GM19099 (cell line): Measurements from ENCODE around the gene CLMN.

Experiments used
- POLR2A ChIP-seq: IDR thresholded peaks from 3 replicates; pipeline ENCODE4 v1.6.1; 2011; ENCODE audit warnings: low read depth; ENCODE audit not compliant: insufficient read length; ENCODE audit errors: extremely low read depth

CLMN gene

DNA sequence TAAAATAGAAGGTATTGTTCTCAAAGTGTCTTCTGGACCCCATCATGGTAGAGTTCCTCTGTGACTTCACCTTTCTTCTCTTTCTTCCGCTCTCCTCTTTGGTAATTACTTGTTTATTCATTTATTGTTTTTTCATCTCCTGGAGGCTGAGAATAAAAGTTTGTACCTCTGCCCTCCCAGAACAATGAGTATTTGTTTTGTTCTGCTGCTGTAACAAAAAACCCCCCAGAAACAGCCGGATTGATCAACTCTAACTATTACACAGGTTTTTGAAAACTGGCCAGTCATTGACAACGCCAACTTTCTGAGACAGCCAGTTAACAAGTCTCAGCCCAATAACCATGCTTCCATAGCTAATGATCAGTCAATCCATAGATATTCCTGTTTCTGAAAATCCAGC lies 154.2 kb downstream of the CLMN start:
- no peak for TF ChIP-seq POLR2A

- TF ChIP-seq POLR2A: no peak
These were observed 155.2 kb downstream of the CLMN start for GRCh38 chr14:95164506-95164905.

- TF ChIP-seq POLR2A: no peak
These were observed 156.0 kb downstream of the CLMN start for GRCh38 chr14:95163666-95164065.

GRCh38 chr14:95163132-95163531 lies 156.6 kb downstream of the CLMN start:
- no peak for TF ChIP-seq POLR2A

GRCh38 chr14:95162641-95163040 lies 157.1 kb downstream of the CLMN start:
- TF ChIP-seq POLR2A: no peak

DNA sequence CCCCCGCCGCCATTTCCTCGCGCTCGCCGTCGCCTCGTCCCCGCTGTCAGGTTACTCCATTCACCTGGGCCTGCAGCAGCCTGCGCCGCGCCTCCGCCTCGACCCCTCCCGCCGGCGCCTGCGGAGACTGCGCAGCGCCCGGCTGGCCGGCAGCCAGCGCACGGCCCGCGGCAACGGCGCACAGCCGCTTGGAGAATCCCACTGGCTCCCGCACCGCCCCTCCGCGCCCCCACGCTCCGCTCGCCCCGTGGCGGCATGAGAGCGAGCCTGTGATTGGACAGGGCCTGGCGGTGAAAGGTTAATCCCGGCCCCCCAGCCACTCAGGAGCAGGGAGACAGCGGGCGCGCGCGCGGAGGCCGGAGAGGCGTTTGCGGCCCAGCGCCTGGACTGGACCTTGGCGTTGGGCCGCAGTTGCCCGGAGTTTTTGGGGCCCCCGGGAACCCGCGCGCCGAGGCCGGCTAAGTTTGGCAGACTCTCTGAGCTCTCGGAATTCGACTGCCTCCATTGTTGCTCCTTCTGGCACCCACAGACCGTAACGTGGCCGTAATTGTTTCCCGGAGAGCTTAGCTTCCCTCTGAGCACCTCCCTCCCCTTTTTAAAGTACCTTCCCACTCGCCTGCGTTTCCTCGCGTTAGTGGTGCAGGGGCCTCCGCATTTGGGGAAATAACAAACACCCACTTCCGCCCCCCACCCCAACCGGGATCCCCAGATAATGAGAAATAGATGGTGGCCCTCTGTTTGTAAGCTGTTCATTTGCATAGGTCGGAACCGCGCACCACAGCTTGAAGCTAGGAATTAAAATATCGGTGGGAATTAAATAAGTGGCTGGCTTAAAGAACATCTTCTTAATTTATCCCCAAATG lies 162.2 kb downstream of the CLMN start, which contains the start of gene DICER1:
TSS of gene DICER1 (minus strand) at position 203 of the 863 bp plus-strand sequence. CDS start 24,071 bp downstream, outside the sequence.
- TF ChIP-seq POLR2A: peak; percentile 66

DNA sequence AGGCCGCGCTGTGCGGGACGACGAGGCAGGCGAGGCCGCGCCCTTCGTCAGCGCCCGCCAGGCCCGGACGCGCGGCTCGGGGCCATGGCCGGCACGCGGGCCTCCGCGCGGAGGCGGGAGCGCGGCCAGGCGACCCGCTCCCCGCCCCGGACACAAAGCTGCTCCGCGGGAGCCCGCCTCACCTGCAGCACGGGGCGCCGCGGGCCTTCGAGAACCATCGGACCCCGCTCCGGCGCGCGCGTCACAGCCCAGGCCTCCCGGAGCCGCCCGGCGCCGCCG lies 162.7 kb downstream of the CLMN start:
- TF ChIP-seq POLR2A: no peak

DNA sequence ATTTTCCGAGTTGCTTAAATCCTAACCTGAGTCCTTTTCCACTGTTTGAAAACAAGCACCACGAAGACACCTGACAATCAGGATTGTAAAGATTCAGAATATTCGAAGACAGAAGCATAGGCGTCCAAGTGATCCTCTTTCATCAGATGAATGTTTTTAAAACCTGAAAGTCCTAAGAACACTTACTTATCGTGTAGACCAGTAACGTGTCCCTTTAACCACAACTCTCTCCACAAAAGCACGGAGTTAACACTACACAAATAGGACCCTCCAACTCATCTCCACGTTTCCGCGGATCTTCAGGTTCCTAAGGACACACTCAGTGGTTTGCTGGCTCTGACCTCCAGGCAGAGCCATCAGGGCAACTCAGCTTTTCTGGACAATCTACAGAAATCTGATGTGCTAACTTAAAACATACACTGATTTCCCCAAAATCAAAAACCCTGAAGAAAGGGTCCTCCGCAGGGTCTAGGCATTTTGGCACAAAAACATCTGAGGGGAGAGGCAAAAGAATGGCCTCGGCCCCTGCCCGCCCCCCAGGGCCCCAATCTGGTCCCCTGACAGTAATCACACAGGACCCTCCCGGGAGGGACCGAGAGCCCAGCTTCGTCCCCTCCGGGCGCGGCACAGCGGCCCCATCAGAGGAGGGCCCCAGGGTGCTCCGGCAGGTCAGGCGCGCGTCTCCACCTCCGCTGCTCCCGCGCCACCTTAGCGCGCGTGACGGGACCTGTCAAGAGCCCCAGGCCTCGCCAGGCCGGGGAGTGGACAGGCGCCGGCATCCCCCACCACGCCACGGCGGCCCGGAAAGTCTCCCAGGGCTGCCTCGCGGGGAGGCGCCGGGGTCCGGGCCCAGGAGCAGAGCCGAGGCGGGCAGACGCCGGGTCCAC lies 163.3 kb downstream of the CLMN start:
- no peak for TF ChIP-seq POLR2A

- TF ChIP-seq POLR2A: no peak
These were observed 164.7 kb downstream of the CLMN start for GRCh38 chr14:95155045-95155444.

GRCh38 chr14:95153866-95154265 lies 165.8 kb downstream of the CLMN start:
- no peak for TF ChIP-seq POLR2A

GRCh38 chr14:95151561-95151960 lies 168.1 kb downstream of the CLMN start:
- TF ChIP-seq POLR2A: no peak

GRCh38 chr14:95150910-95151309 lies 168.8 kb downstream of the CLMN start:
- no peak for TF ChIP-seq POLR2A

DNA sequence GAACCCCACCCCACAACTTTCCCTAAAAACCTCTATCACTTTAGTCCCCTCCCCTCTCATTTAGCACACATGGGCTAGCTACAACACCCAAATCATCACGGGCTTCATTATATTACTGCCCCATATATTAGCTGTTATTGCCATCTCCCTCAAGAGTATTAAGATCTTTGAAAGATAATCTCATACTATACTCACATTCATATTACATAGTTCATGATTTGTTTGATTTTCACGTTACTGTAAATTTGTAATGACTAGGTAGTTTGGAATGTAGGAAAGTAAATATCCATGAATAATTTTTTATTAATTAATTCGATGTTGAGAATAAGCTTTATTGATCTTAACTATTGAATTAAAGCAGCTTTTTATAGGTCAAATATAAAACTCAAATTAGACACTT lies 170.3 kb downstream of the CLMN start:
- TF ChIP-seq POLR2A: no peak

- TF ChIP-seq POLR2A: no peak
These were observed 172.1 kb downstream of the CLMN start for GRCh38 chr14:95147597-95147996.

DNA sequence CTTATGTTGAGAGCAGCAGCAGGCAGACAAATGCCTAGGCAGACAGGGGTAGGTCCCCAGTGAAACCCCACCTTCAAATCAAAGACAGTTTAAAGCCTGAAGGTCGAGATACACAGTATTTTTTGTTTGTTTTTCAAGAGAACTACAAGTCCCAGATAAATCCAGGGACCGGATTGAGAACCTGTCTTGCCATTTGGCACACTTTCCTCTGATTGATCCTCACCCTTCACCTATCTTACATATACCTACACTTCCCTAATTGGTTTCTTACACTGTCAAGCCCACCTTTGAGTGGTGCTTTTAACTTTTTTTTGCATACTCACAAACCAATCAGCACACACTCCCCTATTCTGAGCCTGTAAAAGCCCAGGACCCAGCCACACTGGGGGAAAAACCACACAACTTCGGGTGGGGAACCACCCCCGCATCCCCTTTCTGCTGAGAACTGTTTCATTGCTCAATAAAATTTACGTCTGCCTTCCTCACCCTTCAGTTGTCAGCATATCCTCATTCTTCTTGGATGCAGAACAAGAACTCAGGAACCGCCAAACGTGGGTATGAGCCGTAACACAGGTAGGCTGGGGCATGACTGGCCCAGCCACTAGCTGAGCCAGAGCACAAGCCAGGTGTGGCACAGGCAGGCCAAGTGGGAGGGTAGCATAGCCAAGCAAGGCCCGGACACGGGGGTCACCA lies 173.5 kb downstream of the CLMN start:
- TF ChIP-seq POLR2A: no peak

- TF ChIP-seq POLR2A: no peak
These were observed 174.9 kb downstream of the CLMN start for GRCh38 chr14:95144849-95145248.
